Activated CD8-positive, alpha-beta memory T cell treated with anti-CD3 and anti-CD28 coated beads for 4 hours (primary cell): ENCODE data around the gene TMEM165.

ENCODE experiments used
- DNase-seq, 2 donors: peaks; one replicate each; pipeline ENCODE4 v3.0.0-alpha.2; 2020; ENCODE audit warnings: low read depth in 2 of 2

TMEM165 gene

GRCh38 chr4:55406545-55406944 is 10.8 kb downstream of the TMEM165 start:
- no peak for DNase-seq

GRCh38 chr4:55407119-55407518 is 11.4 kb downstream of the TMEM165 start:
- DNase-seq, result no peak

GRCh38 chr4:55407764-55408163 is 12.0 kb downstream of the TMEM165 start:
- no peak for DNase-seq

- no peak for DNase-seq
Measured at GRCh38 chr4:55409468-55410171, 13.9 kb downstream of the TMEM165 start.

- DNase-seq, result no peak
Measured at GRCh38 chr4:55410431-55410830, 14.7 kb downstream of the TMEM165 start.

- DNase-seq, result no peak
Measured at GRCh38 chr4:55411621-55412020, 15.9 kb downstream of the TMEM165 start.

GRCh38 chr4:55416176-55416575 is 20.4 kb downstream of the TMEM165 start:
- DNase-seq, result no peak

- no peak for DNase-seq
Measured at GRCh38 chr4:55424791-55425190, 29.0 kb downstream of the TMEM165 start.

- DNase-seq, result no peak
Measured at GRCh38 chr4:55431710-55432336, 36.1 kb downstream of the TMEM165 start.

- no peak for DNase-seq
Measured at GRCh38 chr4:55435141-55435841, 39.5 kb downstream of the TMEM165 start.

- DNase-seq, result no peak
Measured at GRCh38 chr4:55437356-55437796, 41.6 kb downstream of the TMEM165 start.

GRCh38 chr4:55437823-55438222 is 42.1 kb downstream of the TMEM165 start:
- DNase-seq, result no peak

GRCh38 chr4:55438314-55438713 is 42.6 kb downstream of the TMEM165 start:
- no peak for DNase-seq

- no peak for DNase-seq
Measured at GRCh38 chr4:55439023-55439422, 43.3 kb downstream of the TMEM165 start.

GRCh38 chr4:55440786-55441185 is 45.0 kb downstream of the TMEM165 start:
- DNase-seq, result no peak

- DNase-seq, result no peak
Measured at GRCh38 chr4:55442541-55442940, 46.8 kb downstream of the TMEM165 start.

GRCh38 chr4:55444827-55445226 is 49.1 kb downstream of the TMEM165 start:
- no peak for DNase-seq

- no peak for DNase-seq
Measured at GRCh38 chr4:55445921-55446577, 50.3 kb downstream of the TMEM165 start.

- no peak for DNase-seq
Measured at GRCh38 chr4:55446578-55446922, 50.8 kb downstream of the TMEM165 start.

GRCh38 chr4:55447108-55447708 is 51.5 kb downstream of the TMEM165 start:
- DNase-seq, result no peak

- no peak for DNase-seq
Measured at GRCh38 chr4:55447831-55448230, 52.1 kb downstream of the TMEM165 start.

- DNase-seq, result no peak
Measured at GRCh38 chr4:55450566-55450965, 54.8 kb downstream of the TMEM165 start.
